ENCODE measurements around the gene ANO9.

The ANO9 gene

GRCh38 chr11:369336-370018 is 72.3 kb downstream of the ANO9 start, which contains the start of gene B4GALNT4:
Gene B4GALNT4, plus strand, starts transcription at chr11:369499. Its CDS starts 305 bp downstream, at chr11:369804.
- peak; percentile 80 for DNase-seq (ENCODE audit: low spot score)

GRCh38 chr11:368414-369335 is 73.1 kb downstream of the ANO9 start:
- DNase-seq (ENCODE audit: low spot score), result peak; percentile 58

- no peak for DNase-seq (ENCODE audit: low spot score)
These were observed 73.8 kb downstream of the ANO9 start for GRCh38 chr11:367956-368413.
